Brain microvascular endothelial cell (primary cell): ENCODE measurements around the gene ARID5B.

Experiments used
- DNase-seq: peaks from one replicate; pipeline ENCODE4 v3.0.0-alpha.2; 2020
- H3K27ac ChIP-seq: fragments of 250-450 bp; sonication (Bioruptor Pico); 2 replicates; pipeline ENCODE4 v1.5.1; 2020; ENCODE audit warnings: mild to moderate bottlenecking, moderate library complexity
- H3K27me3 ChIP-seq: fragments of 250-450 bp; sonication (Bioruptor Pico); replicated peaks from 2 replicates; pipeline ENCODE4 v1.5.1; 2020; ENCODE audit warnings: mild to moderate bottlenecking
- H3K36me3 ChIP-seq: fragments of 250-450 bp; sonication (Bioruptor Pico); replicated peaks from 2 replicates; pipeline ENCODE4 v1.5.1; 2020; ENCODE audit warnings: mild to moderate bottlenecking
- H3K4me3 ChIP-seq: 2 replicates; pipeline ENCODE4 v1.5.1; 2011; ENCODE audit warnings: low read depth, mild to moderate bottlenecking, control low read depth, low read length, moderate library complexity
- in situ Hi-C: cut with HindIII; loops from 2 replicates; pipeline ENCODE4 v1.10.0; 2017; ENCODE audit warnings: low sequenced_read_pairs, low pct_ligation_motif_present
- TF ChIP-seq, protein P1 (sequence below): IDR thresholded peaks from 2 replicates; pipeline ENCODE4 v1.5.1; 2011; ENCODE audit warnings: low read depth, mild to moderate bottlenecking, moderate library complexity, low read length, control low read depth, inconsistent platforms; ENCODE audit errors: missing control alignments

ARID5B gene

DNA sequence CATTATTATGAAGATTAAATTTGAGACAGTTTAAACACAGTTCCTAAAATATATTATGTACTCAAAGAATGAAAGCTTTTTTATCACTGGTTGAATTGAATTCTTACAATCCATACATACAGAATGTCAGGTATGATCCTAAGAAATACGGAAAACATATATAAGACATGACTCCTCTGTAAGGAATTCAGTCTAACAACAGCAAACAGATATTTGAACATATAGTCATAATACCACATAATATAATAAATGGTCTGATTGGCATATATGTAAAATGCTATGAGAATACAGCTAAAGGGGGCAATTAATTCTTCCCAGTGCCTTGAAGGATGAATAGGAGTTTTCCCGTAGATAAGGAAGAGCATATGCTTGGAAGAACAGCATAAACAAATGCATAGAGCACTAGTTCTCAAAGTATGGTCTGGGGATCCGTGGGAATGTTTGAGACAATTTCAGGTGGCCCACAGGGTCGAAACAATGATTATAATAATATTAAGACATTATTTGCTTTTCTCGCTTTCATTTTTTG, 10.6 kb upstream of the ARID5B start:
- no peak for DNase-seq
- H3K27me3 ChIP-seq = no peaks in the 10 kb centered on the region
- TF ChIP-seq, protein P1, sequence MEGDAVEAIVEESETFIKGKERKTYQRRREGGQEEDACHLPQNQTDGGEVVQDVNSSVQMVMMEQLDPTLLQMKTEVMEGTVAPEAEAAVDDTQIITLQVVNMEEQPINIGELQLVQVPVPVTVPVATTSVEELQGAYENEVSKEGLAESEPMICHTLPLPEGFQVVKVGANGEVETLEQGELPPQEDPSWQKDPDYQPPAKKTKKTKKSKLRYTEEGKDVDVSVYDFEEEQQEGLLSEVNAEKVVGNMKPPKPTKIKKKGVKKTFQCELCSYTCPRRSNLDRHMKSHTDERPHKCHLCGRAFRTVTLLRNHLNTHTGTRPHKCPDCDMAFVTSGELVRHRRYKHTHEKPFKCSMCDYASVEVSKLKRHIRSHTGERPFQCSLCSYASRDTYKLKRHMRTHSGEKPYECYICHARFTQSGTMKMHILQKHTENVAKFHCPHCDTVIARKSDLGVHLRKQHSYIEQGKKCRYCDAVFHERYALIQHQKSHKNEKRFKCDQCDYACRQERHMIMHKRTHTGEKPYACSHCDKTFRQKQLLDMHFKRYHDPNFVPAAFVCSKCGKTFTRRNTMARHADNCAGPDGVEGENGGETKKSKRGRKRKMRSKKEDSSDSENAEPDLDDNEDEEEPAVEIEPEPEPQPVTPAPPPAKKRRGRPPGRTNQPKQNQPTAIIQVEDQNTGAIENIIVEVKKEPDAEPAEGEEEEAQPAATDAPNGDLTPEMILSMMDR = no peak
- no peaks in the 10 kb centered on the region for H3K36me3 ChIP-seq
- no peak overlapping the region for H3K27ac ChIP-seq
- in situ Hi-C loops = no loop called here
- H3K4me3 ChIP-seq = no peak overlapping the region

- no peak overlapping the region for H3K27ac ChIP-seq
- no peaks in the 10 kb centered on the region for H3K36me3 ChIP-seq
- H3K27me3 ChIP-seq = no peaks in the 10 kb centered on the region
- no peak overlapping the region for H3K4me3 ChIP-seq
- TF ChIP-seq, protein P1 = no peak
- DNase-seq = no peak
- in situ Hi-C loops = no loop called here
Measured at GRCh38 chr10:61891906-61892585, 9.5 kb upstream of the ARID5B start.

GRCh38 chr10:61892961-61893360, 8.5 kb upstream of the ARID5B start:
- H3K4me3 ChIP-seq = no peak overlapping the region
- H3K27ac ChIP-seq = no peak overlapping the region
- DNase-seq = no peak
- TF ChIP-seq, protein P1 = no peak
- in situ Hi-C loops = no loop called here
- H3K27me3 ChIP-seq = no peaks in the 10 kb centered on the region
- no peaks in the 10 kb centered on the region for H3K36me3 ChIP-seq

DNA sequence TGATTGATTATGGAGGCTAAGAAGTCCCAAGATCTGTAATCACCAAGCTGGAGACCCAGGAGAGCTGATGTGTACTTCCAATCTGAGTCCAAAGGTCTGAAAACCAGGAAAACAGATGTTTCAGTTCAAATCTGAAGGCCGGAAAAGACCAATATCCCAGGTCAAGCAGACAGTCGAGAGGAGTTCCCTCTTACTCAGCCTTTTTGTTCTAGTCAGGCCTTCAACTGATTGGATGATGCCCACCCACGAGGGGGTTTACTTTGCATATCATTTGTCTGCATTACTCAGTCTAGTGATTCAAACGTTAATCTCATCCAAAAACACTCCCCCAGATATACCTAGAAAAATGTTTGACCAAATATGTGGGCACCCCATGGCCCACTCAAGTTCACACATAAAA, 7.4 kb upstream of the ARID5B start:
- Histone ChIP-seq H3K4me3 (no peak overlapping the region), H3K36me3 (no peaks in the 10 kb centered on the region), H3K27me3 (no peaks in the 10 kb centered on the region), H3K27ac (no peak overlapping the region)
- DNase-seq = no peak
- in situ Hi-C loops = no loop called here
- TF ChIP-seq, protein P1 = no peak

- no peaks in the 10 kb centered on the region for H3K27me3 ChIP-seq
- TF ChIP-seq, protein P1 = no peak
- no peaks in the 10 kb centered on the region for H3K36me3 ChIP-seq
- no peak overlapping the region for H3K27ac ChIP-seq
- DNase-seq = no peak
- H3K4me3 ChIP-seq = no peak overlapping the region
- in situ Hi-C loops = no loop called here
Measured at GRCh38 chr10:61895898-61896600, 5.5 kb upstream of the ARID5B start.
